Tibial nerve (tissue), 4 donors: ENCODE measurements around the gene DOK5.

Experiments used
- CTCF ChIP-seq, 5 experiments: fragments of 200-600 bp in 3 of 5; fragments of 450-650 bp in 2 of 5; sonication (generic) in 3 of 5; IDR thresholded peaks; one replicate each; pipeline ENCODE4 v1.5.1; 2016 to 2019; ENCODE audit warnings: antibody characterized with exemption in 5 of 5, mild to moderate bottlenecking in 3 of 5, moderate library complexity in 2 of 5
- EP300 ChIP-seq, 2 donors: sonication (generic); formaldehyde crosslinking; IDR thresholded peaks; one replicate each; pipeline ENCODE4 v1.6.1; 2017; ENCODE audit warnings: antibody characterized with exemption in 2 of 2, mild to moderate bottlenecking in 1 of 2
- POLR2A ChIP-seq, 2 donors: fragments of 450-650 bp; IDR thresholded peaks; one replicate each; pipeline ENCODE4 v1.6.1; 2017; ENCODE audit warnings: antibody characterized with exemption in 2 of 2, mild to moderate bottlenecking in 2 of 2, moderate library complexity in 2 of 2

GRCh38 chr20:54625497-54625896, 150.1 kb downstream of the DOK5 start:
- TF ChIP-seq CTCF (IDR thresholded peaks at IDR 0.05) = no peak
- TF ChIP-seq POLR2A (IDR thresholded peaks at IDR 0.05) = no peak
- TF ChIP-seq EP300 (IDR thresholded peaks at IDR 0.05) = no peak
